Fibroblast of skin of left quadriceps (primary cell): ENCODE measurements around the gene PDE4D.
"Not testable (repeated sequence)": the region's sequence is repeated elsewhere in the genome, so short reads cannot be mapped to it uniquely, and the experiment has no call there.

Experiments used
- DNase-seq, 2 experiments: peaks; one replicate each; pipeline ENCODE4 v3.0.0-alpha.2; 2013; ENCODE audit warnings: low read depth in 2 of 2

PDE4D gene

DNA sequence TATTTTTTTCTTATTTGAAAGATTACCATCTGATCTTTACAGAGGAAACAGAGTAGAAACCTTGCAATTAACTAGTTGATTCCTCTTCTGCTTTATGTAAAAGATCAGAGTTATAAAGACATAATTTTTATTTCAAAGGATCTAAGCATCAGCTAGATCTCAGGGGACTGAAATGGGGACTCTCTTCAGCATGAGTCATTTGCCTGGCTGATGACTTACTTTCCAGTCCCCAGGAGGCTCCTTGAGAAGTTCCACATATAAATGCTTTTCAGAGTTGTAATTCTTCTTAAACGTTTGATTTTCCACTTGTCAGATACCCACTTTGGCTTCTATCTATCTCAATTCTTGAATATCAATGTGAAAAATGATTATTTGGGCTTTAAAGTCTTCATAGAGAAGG lies 921.2 kb downstream of the PDE4D start:
- DNase-seq = no peak

DNA sequence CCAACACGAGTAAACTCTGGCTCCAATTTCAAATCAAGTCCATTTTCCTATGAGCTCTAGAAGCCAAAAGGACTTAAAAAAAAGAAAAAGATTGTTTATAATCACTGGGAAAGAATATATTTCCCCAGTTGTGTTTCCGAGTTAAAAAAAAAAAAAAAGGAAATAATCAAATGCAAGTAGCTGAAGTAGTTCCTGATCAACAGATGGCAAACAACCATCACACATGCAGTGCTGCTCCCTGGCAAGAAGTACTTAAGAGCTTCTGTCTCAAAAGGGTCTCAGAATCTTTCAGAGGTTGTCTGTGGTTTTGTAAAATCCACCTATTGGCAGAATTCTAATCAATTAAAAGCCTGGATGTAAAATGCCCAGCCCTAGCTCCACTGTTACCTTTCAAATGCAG lies 922.8 kb downstream of the PDE4D start:
- DNase-seq = no peak

DNA sequence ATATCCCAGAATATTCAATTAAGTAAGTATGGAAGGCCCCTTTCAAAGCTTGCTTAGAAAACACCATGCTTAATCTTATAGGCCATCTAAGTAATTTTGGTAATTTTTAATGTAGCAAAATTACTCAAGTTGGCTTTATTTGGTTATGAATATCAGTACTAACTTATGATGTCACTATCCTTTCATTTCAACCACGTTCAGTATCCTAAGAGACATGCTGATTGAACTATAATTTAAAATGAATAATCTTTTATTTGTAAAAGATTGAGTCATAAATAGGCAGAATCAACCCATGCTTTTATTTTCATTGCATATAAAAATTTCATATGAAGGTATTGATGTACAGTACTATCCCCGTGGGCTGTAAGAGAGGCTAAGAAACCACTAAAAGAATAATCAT lies 923.7 kb downstream of the PDE4D start:
- DNase-seq = no peak

DNA sequence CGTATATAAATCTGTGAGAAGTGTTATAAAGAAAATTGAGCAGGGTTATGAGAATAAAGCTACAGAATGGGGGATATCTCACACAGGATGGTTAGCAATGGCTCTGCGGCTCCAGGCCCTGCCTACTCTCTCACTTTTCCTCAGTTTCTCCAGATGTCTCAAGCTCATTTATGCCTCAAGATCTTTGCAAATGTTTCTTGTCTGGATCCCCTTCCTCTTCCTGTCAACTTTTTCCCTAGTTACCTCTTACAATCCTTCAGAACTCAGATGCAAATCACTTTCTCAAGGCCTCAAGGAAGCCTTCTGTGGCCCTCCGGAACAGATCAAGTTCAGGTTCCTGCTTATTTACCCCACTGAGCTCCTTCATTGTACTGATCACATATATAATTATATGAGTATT lies 924.3 kb downstream of the PDE4D start:
- no peak for DNase-seq

DNA sequence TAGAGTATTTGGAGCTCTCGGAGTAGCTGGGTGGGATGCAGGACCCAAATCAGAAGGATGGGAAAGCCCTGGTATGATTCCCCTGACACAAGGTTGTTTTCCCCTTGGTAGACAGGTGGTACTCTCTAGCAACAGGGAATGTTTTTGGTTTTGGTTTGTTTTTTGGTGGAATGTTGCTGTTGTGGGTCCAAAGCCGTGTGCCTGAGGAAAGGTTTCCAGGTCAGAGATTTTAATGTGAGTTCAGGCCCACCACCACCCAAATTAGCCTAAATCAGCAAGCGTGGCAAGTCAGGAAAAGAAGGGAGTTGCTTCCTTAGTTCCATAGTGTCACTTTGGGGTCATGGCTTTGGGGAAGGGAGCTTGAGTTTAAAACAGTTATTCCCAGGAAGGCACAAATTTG lies 925.2 kb downstream of the PDE4D start:
- DNase-seq = no peak

DNA sequence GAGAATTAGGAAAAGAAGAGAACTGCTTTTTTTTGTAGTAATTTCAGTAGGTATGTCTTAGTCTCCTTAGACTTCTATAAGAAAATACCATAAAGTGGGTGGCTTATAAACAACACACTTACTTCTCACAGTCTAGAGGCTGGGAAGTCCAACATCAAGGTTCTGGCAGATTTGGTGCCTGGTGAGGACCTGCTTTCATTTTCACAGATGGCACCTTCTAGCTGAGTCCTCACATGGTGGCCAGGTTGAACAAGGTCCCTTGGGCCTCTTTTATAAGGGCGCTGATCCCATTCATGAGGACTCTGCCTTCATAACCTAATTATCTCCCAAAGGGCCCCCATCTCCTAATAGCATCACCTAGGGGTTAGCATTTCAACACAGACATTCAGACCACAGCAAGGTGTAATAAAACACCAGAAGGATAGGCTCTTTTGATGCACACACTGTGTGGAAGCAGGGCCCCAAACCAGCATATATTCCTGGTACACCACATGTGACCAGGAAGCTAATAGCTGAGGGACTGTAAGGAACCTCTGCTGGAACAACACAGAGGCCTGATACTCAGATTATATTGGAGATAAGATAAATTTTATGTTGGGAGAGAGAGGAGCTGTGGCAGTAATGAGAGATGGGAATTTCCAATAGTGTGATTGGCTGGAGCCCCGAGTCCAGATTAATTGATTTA lies 925.8 kb downstream of the PDE4D start:
- DNase-seq = no peak

DNA sequence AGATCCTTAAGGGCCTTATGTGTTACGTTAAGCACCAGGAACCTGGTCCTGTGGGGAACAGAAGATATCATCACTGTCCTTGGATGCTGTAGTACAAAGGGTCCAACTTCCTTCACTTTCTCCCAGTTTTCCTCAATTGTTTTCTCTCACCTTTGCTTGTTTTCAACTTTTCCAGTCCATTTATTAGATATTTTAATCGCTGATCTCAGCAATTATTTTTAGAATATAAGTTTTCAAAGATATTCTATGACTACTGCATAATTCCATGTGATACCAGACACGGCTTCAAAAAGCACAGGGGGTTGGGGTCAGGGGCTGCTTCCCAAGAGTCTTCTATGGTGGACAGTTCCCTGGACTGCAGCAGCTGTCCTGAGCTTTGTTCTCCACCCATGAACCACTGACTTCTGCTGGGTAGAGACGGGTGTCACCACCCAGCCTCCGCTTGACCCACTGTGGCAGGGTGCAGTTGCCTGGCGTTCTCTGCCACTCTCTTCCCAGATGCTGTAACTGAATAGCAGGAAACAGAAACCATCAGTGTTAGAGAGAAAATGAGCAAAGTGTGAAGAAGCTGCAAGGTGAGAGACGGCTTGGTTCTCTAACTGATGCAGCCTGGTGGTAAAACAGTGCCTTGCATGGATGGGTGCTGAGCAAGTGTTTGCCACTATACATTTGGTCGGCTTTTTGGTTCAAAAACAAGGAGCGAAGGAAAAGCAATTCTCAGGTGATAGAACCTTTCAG lies 927.7 kb downstream of the PDE4D start:
- no peak for DNase-seq

DNA sequence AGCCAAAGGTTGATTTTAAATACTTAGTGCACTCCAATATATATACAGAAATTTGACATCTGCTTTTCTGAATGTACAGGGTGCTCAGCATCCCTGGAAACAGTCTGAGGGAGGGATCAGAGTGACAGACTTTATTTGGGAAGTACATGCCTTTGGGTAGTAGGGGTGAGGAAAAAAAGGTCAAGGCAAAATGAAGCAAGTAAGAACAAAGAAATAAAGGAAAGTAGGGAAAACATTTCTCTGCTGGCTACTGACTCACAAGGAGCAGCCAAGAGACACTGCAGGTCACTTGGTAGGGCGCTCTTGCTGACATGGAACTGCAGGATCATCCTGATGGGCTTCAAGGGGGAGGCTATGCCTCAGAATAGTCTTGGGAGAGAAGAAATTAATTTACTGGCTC lies 929.7 kb downstream of the PDE4D start:
- no peak for DNase-seq

DNA sequence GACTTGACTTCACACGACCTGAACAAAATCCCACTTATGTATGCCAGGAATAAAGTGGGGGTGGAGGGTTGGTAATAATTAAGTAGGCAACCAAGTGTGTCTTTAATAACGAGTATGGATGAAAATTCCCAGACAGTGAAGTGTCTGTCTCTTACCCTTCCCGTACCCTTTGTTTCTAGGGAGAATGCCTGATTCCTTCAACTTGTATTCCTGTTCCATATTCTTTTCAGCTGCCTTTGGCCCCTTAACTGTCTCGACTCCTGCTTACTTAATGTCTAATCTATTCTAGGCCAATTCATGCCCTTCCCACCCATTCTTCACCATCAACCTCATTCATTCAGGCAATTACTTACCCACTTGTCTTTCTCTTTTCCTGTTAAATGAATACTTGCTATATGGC lies 930.2 kb downstream of the PDE4D start:
- no peak for DNase-seq

DNA sequence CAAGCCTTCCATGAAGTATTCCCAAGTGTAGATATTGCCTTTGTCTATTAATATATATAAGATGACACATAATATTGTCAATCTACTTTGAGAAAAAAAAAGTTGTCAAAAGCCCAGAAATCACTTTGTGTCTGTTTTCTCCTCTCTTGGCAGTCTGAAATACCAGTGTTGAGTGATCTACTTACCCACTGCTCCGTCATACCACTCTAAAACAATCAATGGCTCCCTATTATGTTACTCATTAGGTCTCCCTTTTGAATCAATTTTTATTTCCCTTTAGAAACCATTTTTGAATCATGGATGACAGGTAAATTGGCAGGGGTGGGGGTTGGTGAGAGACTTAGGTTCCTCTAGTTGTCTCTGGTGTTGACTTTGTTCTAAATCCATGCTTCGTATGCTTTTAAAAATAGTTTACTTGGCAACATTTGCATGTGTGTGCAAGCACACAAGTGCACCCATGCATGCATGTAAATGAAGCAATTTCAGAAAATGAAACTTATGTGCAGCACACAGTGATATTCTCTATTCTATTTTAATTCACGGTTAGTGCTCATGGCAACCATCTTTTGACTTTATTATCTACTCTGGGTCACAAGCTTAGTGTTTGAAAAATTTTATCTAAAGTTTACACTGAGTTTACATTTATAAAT lies 931.8 kb downstream of the PDE4D start:
- no peak for DNase-seq

DNA sequence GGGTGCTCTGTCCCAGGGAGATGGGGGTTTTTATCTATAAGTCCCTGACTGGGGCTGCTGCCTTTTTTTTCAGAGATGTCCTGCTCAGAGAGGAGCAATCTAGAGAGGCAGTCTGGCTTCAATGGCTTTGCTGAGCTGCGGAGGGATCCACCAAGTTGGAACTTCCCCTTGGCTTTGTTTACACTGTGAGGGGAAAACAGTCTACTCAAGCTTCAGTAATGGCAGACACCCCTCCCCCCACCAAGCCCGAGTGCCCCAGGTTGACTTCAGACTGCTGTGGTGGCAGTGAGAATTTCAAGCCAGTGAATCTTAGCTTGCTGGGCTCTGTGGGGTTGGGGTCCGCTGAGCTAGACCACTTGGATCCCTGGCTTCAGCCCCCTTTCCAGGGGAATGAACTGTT lies 934.8 kb downstream of the PDE4D start:
- DNase-seq = no peak

DNA sequence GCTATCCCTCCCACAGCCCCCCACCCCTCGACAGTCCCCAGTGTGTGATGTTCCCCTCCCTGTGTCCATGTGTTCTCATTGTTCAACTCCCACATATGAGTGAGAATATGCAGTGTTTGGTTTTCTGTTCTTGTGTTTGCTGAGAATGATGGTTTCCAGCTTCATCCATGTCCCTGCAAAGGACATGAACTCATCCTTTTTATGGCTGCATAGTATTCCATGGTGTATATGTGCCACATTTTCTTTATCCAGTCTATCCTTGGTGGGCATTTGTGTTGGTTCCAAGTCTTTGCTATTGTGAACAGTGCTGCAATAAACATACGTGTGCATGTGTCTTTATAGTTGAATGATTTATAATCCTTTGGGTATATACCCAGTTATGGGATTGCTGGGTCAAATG lies 940.3 kb downstream of the PDE4D start:
- not testable (repeated sequence) for DNase-seq

DNA sequence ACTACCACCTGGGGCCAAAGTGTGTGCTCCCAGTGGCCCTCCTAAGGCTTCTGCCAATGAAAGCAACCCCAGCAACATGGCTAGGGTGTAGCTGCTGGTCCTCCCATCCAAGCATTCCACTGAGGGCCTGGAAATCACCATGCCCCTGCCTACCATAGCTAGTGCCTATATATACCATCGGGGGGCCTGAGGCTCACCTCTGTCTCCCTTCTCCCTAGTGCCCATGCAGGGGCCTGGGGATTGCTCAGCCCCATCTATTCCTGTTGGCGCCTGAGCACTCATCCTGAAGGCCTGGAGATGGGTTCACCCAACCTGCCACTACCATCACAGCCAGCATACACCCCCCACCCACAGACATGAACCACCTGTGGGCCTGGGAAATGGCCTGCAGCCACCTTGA lies 943.3 kb downstream of the PDE4D start:
- no peak for DNase-seq

DNA sequence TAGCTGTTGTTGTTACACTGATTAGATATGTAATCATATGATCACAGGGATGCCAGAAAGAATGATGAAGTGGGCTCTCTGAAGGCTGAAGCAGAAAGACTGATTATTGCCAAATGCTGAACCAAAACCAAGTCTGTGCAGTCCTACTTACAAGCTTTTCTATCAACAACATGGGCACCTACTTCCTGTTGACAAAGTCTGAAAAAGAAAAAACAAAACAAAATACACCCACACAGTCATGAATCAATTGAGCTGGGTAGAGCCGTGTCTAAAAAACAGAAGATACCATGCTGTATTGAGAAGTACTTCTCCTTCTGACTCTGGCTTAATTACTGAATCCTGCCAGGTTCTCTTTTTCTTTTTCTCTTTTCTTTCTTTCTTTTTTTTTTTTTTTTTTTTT lies 947.3 kb downstream of the PDE4D start:
- DNase-seq = no peak

DNA sequence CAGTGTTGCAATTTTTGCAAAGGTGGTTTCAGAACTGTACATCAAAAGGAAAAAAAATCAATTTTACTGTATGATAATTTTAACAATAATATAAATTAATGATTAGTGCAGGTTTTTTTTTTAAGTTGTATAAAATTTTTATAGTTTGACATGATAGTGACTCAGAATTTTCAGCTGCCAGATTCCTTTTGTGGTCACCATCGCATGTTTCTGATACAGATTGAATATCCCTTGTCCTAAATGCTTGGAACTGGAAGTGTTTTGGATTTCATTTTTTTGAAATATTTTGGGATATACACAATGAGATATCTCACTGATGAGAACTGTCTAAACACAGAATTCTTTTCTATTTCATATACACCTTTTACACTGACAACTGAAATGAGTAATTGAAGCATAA lies 949.3 kb downstream of the PDE4D start:
- DNase-seq = peak in 1 of 2 experiments; percentile 22

DNA sequence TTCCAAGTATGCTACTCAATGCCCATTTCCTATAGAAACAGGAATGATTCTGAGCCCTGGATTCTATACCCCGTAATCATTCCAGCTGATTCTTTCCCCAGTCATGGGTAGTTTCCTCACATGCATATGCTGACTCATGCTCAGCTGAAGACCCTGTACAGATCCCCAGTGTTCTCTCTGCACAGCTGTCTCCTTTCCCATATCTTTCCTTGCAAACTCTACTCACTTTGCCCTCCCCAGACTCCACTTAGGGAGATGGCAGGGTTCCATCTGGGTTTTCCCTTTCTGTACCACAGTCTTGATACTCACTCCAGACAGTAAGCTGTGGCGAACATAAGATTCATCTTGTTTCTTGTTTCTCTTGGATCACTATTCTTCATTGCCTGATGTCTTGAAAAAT lies 953.1 kb downstream of the PDE4D start:
- DNase-seq = peak; percentile 32 to 34

DNA sequence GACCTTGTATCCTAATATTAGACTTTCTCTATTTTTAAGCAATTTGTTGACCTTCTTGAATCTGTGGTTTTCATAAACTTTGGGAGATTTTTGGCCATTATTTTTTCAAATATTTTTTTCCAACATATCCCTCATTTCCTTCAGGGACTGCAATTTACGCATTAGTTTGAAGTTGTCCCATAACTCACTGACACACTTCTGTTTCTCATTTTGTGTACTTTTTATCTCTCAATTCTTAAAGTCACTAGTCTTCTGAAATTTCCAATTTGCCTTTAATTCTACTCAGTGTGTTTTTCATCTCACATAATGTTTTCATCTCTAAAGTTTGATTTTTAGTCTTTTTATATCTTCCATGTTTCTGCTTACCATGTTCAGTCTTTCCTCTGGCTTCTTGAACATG lies 953.9 kb downstream of the PDE4D start:
- DNase-seq = no peak

DNA sequence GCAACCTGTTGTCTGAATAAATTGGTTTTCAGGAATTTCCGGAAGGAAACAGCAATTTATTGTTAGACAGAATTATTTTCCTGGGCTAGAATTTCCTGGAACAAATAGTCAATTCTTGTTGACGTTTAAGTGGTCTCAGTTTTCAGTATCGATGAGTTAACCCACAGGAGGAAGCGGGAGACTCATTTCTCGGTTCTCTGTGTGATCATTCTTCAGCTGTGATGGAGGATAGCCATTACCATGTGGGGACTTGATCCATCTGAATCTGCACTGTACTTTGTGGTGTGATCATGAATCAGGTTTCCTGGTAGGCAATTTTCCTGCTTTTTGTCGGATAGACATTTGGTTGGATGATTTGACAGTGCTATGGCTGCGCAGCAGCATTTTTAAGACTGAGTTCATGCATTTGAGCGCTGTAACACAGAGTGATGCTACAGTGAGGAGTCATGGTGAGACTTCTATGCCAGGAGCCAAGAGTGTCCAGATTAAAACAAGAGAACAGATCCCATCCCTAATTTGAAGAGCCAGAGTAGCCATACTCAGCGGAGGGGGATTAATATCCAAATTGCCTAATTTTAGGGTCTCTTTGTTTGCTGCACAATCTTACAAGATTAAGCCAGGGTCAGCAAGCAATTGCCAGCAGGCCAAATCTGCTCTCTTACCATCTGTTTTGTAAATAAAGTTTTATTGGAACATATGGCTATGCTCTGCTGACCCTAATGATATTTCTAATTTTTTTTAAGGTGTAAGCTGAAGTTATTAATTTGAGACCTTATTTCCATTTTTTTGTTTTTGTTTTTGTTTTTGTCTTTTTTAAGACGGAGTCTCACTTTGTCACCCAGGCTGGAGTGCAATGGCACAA lies 954.7 kb downstream of the PDE4D start:
- DNase-seq = no peak

DNA sequence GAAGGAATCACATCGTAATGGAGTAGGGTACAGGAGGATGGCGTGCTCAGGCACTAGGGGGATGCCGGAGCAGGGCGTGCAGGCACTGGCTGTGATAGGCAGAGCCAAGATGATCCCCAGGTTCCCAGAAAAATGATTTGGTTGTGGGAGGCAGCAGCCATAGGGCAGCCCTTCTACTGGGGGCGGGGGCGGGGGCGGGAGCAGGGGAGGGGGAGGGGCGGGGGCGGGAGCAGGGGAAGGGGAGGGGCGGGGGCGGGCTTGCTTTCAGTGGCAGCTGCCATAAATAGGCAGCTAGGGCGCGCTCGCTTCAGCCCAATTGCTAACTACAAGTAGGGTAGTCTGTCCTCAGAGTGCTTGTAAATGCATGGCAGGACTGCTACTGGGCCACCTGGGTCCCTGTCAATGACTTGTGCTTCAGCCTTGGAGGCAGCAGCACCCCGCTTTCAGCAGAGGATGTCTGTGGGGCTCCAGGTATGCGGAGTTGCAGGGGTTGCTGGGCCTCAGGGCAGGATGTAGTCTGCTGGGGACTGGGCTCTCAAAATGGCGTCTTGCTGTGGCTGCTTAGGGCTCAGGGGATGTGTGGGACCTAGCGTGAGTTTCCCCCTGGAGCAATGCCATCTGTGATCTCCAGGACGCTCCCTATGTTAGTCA lies 956.4 kb downstream of the PDE4D start:
- DNase-seq = no peak

DNA sequence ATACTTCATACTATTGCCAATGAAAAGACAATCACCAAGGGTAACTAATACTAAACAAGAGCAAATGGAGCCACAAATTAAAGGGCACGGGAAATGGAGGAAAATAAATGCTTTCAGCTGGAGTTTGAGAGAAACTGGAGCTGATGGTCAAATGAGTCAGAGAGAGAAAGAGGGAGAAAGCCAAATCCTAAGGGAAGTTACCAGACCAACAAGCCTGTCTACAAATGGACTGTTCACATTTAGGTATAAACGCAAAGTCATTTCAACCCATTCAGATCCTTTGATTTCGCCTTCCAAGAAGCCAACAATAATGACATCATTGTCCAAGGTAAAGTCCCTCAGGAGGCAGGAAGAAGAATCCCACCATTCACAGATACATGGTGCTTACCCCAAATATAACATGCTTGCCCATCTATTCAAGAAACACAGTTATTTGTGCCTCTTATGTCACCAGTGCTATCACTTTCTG lies 958.9 kb downstream of the PDE4D start:
- no peak for DNase-seq

DNA sequence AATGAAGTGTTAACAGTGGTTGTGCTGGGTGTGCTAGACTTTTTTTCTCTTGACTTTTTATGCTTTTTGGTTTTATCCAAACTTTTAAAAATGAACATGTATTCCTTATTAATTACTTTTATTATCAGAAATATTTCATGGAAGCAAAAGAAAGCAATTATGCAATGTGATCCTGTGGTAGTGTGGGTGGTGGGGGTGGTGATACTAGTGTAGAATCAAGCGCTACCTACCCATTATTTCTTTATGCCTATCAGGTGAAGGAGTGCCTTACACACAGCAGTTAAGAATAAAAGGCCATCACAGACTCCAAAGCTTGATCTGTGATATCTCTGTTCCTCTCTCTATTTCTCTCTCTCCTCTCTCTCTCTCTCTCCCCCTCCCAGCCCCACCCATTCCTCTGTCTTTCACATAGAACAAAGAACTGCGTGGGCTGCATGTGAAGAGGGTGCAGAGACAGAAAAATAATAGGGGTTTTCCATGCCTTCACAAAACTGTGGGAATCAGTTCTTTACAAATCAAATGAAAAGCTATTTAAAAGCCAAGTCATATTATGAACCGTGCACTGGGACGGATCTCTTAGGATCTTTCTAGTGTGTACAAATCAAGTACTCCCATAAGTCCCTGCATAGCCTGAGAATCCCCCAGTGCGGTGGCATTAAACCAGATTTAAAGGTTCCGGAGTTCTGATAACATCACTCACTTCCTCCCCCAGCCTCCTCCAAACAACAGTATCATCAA lies 959.5 kb downstream of the PDE4D start:
- DNase-seq = no peak
